Activated CD8-positive, alpha-beta memory T cell treated with anti-CD3 and anti-CD28 coated beads, Interleukin-2, amount 50 U/mL, for 1 hour (primary cell): ENCODE results near the gene AGPAT2.

Experiments used
- DNase-seq: peaks from one replicate; pipeline ENCODE4 v3.0.0-alpha.2; 2020; ENCODE audit errors: extremely low read depth

AGPAT2 gene

GRCh38 chr9:136662656-136663581 is 24.3 kb downstream of the AGPAT2 start, which contains the start of gene EGFL7:
TSS of gene EGFL7 (plus strand) at chr9:136662916. CDS start at chr9:136668283, 5,367 bp downstream.
- no peak for DNase-seq

- DNase-seq, result no peak
Observed at GRCh38 chr9:136662326-136662655, 25.0 kb downstream of the AGPAT2 start.

GRCh38 chr9:136661641-136662325 is 25.5 kb downstream of the AGPAT2 start:
- no peak for DNase-seq

- DNase-seq, result no peak
Observed at GRCh38 chr9:136660971-136661550, 26.2 kb downstream of the AGPAT2 start.

- no peak for DNase-seq
Observed at GRCh38 chr9:136659861-136660784, 27.1 kb downstream of the AGPAT2 start.

GRCh38 chr9:136658849-136659535 is 28.3 kb downstream of the AGPAT2 start:
- DNase-seq, result no peak

GRCh38 chr9:136657974-136658848 is 29.0 kb downstream of the AGPAT2 start:
- no peak for DNase-seq

- no peak for DNase-seq
Observed at GRCh38 chr9:136656795-136657611, 30.3 kb downstream of the AGPAT2 start.

- no peak for DNase-seq
Observed at GRCh38 chr9:136656183-136656738, 31.0 kb downstream of the AGPAT2 start.

GRCh38 chr9:136655536-136656182 is 31.6 kb downstream of the AGPAT2 start:
- no peak for DNase-seq

GRCh38 chr9:136654820-136655535 is 32.3 kb downstream of the AGPAT2 start:
- no peak for DNase-seq

GRCh38 chr9:136653323-136654079 is 33.8 kb downstream of the AGPAT2 start:
- no peak for DNase-seq

GRCh38 chr9:136651860-136652259 is 35.4 kb downstream of the AGPAT2 start:
- no peak for DNase-seq

- DNase-seq, result no peak
Observed at GRCh38 chr9:136650648-136651047, 36.6 kb downstream of the AGPAT2 start.

GRCh38 chr9:136650021-136650420 is 37.2 kb downstream of the AGPAT2 start:
- DNase-seq, result no peak

- DNase-seq, result no peak
Observed at GRCh38 chr9:136648751-136649150, 38.5 kb downstream of the AGPAT2 start.
